Left lobe of liver (tissue), 2 donors: ENCODE data around the gene PRKCB. TPM values are rescaled to one million over a fixed set of nuclear protein-coding genes. Genes with fewer than 3 reads are reported as not detected.

Experiments
- ATAC-seq: fragments of 200-7000 bp; cut with Tn5 transposase; one replicate; pipeline ENCODE4 v1.9.1; 2020; ENCODE audit warnings: mild to moderate bottlenecking, moderate library complexity
- DNase-seq: peaks from one replicate; pipeline ENCODE4 v3.0.0-alpha.2; 2020; ENCODE audit warnings: low spot score
- total RNA-seq: library from RNA; stranded (reverse); gene quantifications from one replicate; pipeline ENCODE4 v1.2.1, GENCODE V29; 2021
- donor health status: DM: no; HTN: no; CAD: no; lungs with moderate emphysema.
- donor health status: DM: no; HTN: yes; CAD: no.

Gene PRKCB
- total RNA-seq, 1 donor from 2014 or later = 3.3 TPM

DNA sequence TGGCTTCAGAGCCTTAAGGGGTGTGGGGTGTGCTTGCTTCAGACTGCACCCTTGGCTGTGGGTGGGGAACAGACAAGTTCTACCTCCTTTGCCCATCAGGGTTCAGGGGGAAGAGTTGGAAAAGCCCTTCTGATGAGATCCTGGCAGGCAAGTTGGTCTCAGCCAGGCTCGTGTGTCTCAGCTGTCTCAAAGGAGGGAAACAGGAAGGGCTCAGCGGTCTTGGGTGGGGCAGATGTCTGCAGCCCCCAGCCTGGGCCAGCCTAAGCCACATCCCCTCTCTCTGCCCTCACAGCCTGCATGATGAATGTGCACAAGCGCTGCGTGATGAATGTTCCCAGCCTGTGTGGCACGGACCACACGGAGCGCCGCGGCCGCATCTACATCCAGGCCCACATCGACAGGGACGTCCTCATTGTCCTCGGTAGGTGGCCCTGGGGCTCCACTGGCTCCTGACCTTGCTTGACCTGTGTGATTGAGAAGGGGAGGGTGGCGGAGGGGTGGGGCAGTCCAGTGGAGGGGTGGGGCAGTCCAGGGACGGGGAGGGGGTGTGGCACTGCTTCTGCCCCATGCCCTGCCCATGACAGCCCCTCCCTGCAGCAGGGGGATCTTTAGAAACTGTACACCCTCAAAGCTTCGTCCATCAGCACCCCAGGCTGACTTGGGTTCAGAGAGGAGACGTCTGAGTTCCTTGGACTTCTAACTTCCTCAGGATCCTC is 199.5 kb downstream of the PRKCB start:
- ATAC-seq (no peak), DNase-seq (no peak)

DNA sequence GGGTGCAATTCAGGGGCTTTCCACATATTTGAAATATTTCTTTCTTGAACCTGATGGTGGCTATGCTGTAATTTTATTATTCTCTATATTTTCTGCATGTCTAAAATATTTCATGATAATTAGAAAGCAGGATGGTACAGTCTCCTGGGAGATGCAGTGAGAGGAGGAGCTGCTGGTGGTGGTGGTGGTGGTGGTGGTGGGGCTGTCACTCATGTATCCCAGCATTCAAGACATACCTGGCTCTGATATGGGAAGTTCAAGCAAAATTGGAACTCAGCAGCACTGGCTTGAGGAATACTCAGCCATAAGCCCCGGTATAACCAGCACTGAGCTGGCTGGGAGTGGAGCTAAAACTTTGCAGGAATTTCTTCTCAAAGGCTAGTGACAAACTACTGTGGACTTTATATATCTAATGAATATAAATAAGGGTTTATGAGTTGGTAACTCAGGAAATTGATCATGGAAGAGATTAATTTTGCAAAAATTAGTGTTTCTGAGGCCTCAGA is 200.3 kb downstream of the PRKCB start:
- DNase-seq (no peak), ATAC-seq (no peak)

DNA sequence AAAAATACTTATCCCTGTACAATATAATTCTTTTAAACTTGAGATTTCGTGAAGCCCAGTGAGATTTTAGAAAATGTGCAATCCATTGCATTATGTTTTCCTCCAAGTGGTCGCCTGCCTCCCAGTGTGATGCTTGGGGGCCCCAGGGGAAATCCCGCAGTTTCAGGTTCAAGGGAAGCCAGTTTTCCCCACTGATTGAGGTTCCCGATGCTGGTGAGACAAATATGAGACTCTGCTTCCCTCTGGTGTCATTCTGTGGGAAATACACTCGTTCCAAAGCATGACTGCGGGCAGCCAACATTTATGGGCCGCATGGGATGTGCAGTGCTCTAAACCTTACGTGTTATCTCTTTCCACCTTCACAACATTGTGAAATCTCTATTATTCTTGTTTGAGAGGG is 200.8 kb downstream of the PRKCB start:
- DNase-seq (no peak), ATAC-seq (peak; percentile 94)

DNA sequence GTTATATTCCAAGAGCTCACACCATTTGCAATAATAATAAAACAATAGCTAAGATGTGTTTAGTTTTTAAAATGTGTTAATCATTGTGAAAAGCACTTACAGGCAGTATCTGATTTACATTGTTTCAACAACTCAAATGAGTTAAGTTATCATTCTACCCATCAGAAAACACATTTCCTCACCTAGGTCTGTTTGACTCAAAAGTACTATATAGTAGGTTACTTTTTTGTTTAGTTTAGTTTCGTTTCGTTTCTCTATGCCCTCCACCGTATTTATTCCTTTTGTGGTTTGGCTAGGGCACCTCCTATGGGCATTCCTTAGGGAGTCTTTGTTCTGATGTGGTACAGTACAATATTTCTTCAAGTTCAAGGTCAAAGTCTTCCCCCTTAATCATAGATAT is 201.6 kb downstream of the PRKCB start:
- no peak for DNase-seq
- ATAC-seq = no peak

DNA sequence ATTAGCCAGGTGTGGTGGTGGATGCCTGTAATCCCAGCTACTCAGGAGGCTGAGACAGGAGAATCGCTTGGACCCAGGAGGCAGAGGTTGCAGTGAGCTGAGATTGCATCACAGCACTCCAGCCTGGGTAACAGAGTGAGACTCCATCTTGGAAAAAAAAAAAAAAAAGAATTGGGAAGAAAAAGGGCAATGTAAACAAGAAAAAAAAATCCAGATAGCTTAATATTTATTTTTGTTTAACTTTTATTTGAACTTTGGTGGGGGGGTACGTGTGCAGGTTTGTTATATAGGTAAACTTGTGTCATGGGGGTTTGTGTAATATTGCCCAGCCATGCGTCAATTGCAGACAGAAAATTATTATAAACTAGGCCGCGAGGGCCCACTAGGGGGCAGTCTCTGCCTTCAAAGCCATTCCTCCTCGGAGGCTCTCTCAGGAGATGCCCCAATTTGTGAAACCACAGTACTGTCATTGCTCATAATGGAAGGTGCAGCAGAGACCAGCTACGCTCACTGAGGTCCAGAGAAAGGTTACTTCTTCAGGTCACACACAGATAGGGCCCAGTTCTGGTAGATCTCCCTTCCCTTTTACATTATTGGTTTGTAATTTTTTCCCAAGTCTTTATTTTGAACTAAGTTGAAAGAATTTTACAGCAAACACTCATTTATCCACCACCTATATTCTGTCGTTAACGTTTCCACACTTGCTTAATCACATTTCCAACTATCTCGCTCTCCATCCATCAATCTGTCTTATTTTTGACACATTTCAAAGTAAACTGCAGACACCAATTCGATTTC is 206.2 kb downstream of the PRKCB start:
- peak; percentile 95 for ATAC-seq

DNA sequence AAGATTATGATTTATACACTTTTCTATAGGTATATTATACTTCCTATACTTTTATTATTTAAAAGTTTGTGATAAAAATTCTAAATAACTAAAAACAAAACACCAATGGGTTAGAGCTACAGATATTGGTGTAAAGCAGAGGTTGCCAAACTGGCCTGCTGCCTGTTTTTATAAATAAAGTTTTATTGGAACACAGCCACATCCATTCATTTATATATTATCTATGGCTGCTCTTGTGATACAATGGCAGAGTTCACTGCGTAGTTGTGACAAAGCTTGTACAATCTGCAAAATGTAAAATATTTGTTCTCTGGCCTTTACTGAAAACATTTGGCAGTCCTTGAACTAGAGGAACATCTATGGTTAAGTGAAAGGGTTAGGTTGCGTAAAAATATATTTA is 208.7 kb downstream of the PRKCB start:
- no peak for ATAC-seq
- no peak for DNase-seq

More for the DNA sequence above, 206.2 kb downstream of the PRKCB start:
- DNase-seq = peak; percentile 67

DNA sequence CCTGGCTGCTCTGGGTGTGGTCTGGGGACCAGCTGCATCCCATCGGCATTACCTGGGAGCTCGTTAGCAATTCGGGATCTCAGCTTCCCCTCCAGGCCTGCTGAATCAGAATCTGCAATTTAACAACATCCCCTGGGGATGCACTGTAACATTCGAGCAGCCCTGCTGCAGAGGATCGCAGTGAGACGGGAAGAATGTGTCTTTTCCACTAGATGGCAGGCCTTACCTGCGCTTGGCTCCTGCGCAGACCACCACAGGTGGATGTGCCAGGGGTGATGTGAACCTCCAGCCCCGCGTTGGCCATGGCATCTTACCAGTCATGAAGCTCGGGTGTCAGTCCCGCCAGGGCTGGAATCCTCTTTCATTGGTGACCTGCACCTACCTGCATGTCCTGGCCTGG is 209.9 kb downstream of the PRKCB start:
- DNase-seq = no peak
- ATAC-seq = no peak

DNA sequence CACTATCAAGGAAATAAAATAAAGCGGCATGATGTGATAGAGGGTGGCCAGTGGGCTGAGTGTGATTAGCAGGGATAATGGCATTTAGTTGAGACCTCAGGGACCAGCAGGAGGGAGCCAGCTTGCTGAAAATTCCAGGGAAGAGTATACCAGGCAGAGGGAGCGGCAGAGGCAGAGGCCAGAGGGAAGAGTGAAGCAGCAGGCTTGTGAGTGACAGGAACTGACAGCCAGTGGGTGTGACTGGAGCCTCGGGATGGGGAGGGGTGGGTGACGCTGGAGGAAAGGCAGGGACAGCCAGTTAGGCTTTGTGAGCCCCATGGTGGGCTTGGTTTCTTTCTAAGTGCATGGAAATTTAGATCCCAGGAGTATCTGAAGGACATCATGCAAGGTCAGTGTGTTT is 210.7 kb downstream of the PRKCB start:
- ATAC-seq (no peak), DNase-seq (no peak)

DNA sequence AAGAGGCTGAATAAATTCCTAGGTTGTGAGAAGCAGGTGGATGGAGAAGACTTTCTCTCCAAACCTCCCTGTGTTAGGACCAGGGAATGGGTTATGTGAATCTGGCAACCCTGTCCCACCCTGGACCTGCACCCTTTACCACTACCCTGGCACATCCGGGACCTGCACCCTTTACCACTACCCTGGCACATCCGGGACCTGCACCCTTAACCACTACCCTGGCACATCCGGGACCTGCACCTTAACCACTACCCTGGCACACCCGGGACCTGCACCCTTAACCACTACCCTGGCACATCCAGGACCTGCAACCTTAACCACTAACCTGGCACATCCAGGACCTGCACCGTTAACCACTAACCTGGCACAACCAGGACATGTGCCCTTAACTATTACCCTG is 213.3 kb downstream of the PRKCB start:
- DNase-seq = no peak
- no peak for ATAC-seq

DNA sequence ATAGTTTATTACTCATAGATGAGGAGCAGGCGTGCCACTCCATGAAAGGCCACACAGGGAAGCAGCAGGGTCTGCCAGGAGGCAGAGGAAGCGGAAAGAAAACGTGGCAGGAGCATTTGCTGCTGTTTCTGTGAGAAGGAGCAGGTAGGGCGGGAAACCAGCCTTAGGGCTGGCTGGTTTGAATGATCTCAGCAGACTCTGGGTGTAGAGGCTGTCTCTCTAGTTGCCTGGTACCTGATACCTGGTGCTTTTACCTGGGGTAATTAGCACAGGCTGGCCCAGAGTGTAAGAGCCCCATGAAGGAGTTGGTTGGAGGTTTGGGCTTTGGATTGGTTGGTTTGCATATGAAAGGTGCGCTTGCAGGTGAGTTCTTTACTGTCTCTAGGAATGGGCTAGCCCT is 215.3 kb downstream of the PRKCB start:
- ATAC-seq = no peak
- no peak for DNase-seq

DNA sequence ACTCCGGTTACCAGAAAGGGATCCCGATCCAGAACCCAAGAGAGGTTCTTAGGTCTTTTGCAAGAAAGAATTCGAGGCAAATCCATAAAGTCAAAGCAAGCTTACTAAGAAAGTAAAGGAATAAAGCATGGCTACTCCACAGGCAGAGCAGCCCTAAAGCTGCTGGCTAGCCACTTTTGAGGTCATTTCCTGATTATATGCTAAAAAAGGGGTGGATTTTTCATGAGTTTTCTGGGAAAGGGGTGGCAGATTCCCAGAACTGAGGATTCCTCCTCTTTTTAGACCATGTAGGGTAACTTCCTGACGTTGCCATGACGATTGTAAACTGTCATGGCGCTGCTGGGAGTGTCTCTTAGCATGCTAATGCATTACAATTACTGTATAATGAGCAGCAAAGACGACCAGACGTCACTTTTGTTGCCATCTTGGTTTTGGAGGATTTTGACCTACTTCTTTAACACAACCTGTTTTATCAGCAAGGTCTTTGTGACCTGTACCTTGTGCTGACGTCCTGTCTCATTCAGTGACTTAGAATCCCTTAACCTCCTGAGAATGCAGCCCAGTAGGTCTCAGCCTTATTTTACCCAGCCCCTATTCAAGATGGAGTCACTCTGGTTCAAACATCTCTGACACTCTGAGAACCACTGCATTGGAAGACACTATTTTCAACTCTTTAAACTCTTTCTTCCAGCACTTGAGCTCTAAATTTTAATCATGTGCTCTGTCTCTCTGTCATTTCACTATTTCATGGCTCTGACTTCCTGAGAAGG is 216.7 kb downstream of the PRKCB start:
- ATAC-seq (no peak), DNase-seq (no peak)

DNA sequence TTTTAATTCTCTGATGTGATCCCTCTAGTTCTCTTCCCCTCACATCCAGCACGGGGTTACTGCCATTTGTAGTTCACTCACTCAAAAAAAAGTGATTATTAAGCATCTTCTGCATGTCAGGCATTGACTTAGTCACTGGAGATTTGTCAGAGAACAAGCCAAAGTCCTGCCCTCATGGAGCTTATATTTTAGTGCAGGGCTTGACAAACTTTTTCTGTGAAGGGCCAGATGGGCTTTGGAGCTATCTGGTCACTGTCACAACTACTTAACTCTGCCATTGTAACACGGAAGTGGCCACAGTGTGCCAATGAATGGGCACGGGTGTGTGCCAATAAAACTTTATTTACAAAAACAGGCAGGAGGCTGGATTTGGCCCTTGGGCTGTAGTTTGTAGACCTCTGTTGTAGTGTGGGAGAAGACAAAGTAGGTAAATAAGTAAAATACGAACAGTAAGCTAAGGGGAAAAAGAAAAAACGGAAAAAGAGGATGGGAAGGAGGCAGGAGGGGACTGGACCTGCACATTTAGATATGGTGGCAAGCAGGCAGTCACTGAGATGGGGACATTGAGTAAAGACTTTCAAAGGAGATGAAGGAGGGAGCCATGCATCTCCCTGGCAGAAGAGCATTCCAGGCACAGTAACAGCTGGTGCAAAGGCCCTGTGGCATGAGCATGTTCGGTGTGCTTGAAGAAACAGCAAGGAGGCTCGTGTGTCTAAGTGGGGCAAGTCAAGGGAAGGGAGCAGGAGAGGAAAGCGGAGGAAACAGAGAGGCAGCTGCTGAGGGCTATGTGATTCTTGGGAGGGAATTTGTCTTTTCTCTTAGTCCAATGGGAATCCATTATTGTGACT is 217.5 kb downstream of the PRKCB start:
- DNase-seq (no peak), ATAC-seq (no peak)

DNA sequence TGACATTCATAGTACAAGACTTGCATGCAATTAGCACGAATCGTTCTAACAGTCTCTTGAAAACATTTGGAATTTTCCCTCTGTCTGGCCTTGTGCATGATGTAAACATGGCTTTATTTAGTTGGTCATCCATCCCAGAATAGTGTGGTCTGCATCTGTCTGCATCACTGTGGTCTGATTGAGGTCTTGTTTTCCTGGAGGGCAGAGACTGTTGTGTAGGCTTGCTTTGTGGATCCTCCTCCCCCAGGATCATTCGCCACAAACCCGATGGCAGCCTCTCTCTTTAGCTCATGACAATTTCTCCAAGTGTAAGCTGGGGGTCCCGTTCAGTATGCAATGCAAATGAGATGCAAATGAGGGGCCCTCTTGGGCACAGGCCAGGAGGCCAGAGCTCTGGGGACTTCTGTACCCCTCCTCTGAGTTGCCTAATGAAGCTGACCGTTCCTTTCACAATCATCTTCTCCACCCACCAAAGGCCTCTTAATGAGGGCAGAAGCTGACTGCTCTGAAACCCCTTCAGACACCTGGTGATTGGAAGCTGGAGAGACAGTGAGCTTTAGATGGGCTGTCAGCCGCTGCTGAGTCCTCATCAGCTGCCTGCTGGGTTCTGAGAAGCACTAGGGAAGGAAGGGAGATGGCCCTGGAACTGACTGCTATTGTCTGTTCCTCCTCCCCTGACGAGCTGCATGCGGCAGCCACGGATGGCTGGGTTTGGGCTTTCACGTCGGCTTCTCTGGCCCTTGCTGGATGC is 219.1 kb downstream of the PRKCB start:
- no peak for ATAC-seq
- no peak for DNase-seq

DNA sequence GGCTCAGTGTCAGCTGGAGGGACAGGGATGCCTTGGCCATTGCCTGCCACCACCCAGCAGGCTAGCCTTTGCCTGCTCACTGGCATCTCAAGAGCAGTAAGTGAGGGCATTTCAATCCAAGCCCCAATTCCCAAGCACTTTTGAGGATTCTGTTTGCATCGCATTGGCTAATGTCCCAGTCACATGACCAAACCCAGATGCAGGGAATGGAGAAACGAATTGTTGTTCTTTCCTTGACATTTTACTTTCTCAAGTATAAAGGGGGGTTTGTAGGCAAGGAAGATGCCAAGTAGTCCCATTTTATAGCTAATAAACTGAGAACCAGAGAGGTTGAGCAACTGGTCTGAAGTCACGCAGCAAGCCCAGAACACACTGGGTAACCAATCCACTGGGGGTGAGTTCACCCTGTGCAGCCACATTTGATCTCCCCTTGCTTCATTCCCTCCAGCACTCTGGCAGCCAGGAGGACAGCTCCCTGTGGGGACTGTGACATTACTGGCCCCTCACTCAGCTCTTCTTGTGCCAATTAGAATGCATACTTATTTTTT is 226.6 kb downstream of the PRKCB start:
- DNase-seq (no peak), ATAC-seq (no peak)

DNA sequence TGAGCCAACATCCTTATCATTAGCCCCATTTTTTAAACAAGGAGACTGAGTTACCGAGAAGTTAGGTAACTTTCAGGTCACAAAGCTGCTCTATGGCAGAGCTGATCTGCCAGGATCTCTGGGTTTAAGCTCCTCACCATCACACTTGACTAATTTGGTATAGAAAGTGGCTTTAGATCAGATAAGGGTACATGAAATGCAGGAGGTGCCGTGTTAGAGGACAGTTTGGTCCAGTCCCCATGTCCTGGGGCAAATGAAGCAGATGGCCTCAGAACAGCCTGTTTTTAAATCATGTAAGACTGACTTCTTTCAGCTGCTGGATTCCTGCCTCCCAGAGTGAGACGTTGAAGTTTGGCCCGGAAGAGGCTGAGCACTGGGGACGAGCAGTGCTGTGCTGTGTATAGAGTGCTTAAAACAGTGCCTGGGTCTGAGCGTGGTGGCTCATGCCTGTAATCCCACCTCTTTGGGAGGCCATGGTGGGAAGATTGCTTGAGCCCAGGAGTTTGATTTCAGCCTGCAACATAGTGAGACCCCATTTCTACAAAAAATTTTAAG is 233.3 kb downstream of the PRKCB start:
- ATAC-seq = no peak
- DNase-seq = no peak

DNA sequence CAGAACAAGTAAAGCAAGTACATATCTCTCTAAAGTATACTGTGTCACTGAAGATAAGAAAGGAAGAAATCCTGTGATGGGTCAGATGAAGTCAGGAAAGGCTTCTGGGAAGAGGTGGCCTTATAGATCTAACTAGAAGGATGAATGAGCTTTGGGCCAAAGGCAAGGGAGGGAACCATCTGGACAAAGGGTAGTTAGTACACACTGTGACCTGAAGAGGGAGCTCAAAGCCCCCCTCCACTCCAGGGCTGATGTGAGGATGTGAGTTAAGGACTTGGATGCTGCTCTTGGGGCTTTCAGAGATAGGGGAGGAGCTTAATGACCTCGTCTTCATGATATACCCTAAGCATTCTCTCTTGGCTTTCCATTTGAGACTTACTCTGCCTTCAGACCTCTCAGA is 235.1 kb downstream of the PRKCB start:
- ATAC-seq = peak; percentile 81
- DNase-seq = no peak

DNA sequence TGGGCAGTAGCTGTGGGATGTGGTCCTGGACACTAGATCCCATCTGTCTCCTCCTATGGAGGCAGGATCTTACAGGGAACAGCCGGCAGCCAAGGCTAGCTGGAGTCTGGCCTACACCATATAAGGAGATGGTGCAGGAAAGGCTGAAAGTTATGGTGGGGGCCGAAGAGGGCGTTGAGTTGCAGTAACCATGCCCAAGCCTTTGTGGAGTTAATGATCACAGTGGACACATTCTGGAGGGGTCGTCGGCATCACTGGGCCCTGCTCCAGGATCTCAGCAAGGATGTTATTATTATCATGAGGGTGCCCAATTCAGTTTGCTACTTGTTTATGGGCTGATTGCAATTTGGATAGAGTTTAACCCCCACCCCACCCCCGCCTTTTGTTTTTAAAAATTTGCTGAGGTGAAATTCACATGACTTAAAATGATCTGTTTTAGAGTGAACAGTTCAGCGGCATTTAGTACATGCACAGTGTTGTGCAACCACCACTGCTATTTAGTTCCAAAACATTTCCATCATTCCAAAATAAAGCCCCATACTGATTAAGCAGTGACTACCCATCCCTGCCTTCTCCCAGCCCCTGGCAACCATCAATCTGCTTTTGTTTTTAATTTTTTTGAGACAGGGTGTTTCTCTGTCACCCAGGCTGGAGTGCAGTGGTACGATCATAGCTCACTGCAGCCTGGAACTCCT is 236.0 kb downstream of the PRKCB start:
- DNase-seq (no peak), ATAC-seq (no peak)

DNA sequence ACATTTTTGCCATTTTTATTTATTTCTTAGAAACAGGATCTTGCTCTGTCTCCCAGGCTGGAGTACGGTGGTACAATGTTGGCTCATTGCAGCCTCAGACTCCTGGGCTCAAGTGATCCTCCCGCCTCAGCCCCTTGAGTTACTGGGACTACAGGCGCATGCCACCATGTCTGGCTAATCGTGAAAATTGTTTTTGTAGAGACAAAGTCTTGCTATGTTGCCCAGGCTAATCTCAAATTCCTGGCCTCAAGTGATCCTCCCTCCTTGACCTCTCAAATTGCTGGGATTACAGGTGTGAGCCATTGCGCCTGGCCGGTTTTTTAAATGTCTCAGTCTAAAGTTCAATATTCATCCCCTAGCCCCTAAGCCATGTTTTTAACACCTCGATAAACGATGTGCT is 237.5 kb downstream of the PRKCB start:
- ATAC-seq (no peak), DNase-seq (no peak)

DNA sequence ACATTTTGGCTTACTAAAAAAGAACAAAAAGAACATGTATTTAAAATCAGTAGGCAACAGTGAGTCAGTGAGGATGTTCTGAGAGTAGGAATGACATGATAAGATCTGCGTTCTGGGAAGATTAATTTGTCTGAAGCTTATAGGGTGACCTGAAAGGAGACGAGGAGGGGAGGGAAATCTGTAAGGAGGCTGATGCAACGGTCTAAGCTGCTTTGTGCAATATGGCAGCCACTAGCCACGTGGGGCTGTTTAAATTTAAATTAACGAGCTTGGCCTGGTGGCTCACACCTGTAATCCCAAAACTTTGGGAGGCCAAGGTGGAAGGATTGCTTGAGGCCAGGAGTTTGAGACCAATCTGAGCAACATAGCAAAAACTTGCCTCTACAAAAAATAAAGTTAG is 238.8 kb downstream of the PRKCB start:
- ATAC-seq (no peak), DNase-seq (no peak)
